Ureter (tissue), 1 donor: ENCODE results near the gene KIF9. TPM values are rescaled to one million over a fixed set of nuclear protein-coding genes. Genes with fewer than 3 reads are reported as not detected.
"Not testable (repeated sequence)": the region's sequence is repeated elsewhere in the genome, so short reads cannot be mapped to it uniquely, and the experiment has no call there.

ENCODE experiments used
- DNase-seq: peaks from one replicate; pipeline ENCODE4 v3.0.0-alpha.2; 2020; ENCODE audit warnings: low spot score
- total RNA-seq: library from RNA; stranded (reverse); gene quantifications from one replicate; pipeline ENCODE4 v1.2.4, GENCODE V29; 2023
- donor health status: DM: yes; HTN: yes; CAD: no.

Gene KIF9
- total RNA-seq, 1 donor from 2014 or later, result 12.7 TPM

- no peak for DNase-seq
Observed at GRCh38 chr3:47250309-47251060, 32.1 kb downstream of the KIF9 start.

DNA sequence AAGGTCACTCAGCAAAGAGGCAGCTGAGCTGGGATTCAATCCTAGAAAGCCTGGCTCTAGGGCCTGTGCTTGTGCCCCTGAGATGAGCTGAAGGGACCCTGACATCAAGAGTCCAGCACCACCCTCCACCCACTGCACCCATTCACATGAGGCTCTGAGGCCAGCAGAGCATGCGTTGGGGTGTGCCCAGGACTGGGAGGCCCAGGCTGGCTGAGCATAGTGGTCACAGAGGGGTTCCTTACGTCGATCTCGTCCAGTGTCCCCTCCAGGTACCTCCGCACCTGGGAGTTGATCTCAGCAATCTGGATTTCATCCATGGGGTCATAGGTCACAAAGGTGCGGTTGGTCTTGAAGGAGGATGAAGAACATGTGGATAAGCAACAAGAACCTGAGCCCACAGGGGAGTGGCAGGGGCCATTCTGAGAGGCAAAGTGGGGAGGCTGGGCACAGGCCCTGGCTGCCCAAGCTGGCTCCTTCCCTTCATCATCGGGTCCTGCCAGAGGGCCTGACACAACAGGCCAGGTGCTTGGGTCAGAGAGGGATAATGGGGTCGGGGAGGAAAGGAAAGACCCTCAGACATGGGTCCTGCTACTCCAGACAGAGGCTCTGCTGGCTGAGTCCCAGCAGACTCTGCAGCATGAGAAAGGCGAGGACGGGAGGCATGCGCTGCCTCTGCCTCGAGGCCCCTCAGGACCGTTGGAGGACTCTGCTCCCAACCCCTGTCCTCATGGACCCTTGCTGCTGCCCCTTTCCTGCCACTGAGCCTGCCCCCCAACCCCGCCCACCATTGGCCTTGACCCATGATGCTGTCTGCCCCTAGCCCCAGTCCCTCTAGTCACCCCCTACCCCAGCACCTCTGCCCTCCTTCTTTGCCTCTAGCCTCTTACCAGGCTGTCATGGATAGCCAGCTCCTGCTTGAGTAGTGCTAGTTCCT, 35.2 kb downstream of the KIF9 start:
- no peak for DNase-seq

DNA sequence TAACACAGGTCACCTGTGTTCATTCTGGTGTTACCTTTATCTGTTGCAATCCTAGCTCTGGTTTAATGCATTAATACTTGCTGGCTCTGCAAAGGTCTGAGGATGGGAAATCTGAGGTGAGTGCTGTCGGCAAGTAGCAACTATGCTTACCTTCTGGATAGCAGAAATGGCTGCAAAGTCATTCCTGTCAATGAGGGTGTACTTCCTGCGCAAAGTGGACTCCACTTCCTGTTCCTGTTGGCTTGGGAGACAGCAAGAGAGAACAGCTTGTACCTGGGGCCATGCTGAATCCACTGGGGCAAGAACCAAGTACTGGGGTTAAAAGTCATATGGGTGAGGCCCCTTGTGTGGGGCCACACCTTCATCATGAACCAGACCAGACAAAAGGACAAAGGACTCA, 37.3 kb downstream of the KIF9 start:
- DNase-seq, result no peak

GRCh38 chr3:47244531-47245100, 38.0 kb downstream of the KIF9 start:
- no peak for DNase-seq

- no peak for DNase-seq
Observed at GRCh38 chr3:47243419-47244147, 39.0 kb downstream of the KIF9 start.

DNA sequence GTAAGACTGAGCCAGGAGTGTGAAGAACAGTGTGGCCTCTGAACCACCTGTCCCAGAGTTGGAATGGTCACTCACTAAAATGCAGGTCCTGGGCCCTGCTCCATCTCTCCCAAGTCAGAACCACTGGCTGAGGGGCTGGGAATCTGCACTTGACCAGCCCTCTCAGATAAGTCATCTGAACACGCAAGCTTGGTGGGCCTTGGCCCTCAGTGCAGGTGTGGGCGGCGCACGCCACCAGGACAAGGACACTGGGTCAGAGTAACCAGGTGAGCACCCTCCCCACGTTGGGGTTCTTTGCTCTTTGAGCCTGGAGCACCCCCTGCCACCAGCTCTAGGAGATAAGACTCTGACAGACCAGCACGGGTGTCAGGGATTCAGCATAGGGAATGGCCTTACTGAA, 42.7 kb downstream of the KIF9 start:
- DNase-seq, result no peak

DNA sequence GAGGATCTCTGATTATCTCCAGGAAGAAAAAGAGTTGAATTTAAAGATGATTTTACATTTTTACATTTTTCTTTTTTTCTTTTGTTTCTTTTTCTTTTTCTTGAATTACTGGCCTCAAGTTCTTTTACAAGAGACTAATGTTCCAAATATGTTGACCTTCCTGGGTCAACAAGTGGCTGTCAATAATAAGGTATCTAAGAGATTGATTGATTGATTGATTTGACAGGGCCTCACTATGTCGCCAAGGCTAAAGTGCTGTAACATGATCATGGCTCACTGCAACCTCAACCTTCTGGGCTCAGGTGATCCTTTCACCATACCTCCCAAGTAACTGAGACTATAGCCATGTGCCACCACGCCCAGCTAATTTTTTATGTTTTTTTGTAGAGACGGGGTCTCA, 44.6 kb downstream of the KIF9 start:
- DNase-seq, result no peak

GRCh38 chr3:47228088-47228487, 54.5 kb downstream of the KIF9 start:
- no peak for DNase-seq

DNA sequence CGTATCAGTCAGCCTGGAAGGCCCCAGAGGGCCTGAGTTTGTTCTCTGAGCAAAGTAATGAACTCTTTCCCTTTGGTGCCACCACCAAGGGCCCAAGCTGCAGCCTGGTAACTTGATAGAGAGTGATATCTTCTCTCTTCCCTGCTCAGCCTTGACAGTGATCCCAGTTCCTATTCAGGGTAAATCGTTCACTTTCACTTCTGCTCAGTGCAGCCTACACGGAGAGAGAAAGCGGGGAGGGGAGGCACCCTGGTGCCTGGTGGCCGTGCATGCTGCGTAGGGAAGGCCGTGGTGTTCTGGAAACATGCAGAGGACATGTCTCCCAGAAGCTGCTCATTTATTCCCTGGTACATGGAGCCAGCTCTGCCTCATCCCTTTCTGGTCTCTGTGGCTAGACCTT, 54.9 kb downstream of the KIF9 start:
- no peak for DNase-seq

DNA sequence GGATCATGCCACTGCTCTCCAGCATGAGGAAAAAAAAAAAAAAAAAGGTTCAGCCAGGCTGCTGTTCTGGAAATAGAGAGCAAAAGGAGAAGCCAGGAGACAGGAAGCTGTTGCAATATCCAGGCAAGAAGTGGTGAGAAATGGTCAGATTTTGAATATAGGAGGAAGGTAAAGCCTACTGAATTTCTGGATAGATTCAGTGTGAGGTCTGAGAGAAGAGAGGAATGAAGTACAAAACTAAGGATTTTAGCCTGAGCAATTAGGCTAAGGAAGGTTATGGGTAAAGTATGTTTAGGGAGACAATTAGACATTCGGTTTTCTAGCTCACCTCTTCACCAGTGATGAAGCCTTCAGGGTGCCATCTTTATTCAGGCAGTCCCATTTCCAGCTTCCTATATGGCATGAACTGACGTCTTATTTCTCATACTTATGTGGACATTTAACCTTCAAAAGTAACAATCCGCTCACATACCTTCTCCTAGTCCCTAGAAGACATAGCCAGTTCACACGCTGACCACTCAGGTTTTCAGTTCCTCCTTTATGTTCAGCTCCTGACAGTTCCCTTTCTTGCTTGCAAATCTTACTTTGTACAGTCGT, 57.2 kb downstream of the KIF9 start:
- no peak for DNase-seq

DNA sequence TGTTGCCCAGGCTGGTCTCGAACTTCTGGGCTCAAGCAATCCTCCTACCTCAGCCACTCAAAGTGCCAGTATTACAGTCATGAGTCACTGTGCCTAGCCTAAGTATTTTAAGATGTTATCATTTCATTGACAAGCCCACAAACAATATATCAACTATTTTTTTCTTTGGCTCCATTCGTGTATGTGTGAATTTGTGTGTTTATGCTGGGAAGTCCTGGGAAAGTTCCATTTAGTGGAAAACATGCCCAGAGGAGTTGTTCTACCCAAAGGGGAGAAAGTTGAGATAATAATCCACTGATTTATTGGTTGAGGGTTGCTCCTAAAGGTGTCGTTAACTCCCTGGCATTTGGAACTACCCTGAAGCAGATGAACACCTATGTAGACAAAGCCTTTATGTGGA, 58.8 kb downstream of the KIF9 start:
- no peak for DNase-seq

DNA sequence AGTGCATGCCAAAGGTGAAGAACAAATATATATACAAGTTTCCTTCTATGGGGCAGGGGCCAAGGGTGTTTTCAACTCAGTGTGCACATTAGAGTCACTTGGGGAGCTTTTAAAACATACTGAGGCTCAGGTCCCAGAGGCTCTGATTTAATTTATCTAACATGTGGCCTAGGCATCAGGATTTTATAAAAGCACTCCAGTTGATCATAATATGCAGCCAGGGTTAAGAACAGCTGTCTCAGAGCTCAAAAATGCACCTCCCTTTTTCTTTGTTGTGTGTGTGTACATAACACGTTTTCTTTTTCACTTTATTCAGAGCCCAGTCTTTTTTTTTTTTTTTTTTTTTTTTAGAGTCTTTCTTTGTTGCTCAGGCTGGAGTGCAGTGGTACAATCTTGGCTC, 60.8 kb downstream of the KIF9 start:
- DNase-seq, result no peak

DNA sequence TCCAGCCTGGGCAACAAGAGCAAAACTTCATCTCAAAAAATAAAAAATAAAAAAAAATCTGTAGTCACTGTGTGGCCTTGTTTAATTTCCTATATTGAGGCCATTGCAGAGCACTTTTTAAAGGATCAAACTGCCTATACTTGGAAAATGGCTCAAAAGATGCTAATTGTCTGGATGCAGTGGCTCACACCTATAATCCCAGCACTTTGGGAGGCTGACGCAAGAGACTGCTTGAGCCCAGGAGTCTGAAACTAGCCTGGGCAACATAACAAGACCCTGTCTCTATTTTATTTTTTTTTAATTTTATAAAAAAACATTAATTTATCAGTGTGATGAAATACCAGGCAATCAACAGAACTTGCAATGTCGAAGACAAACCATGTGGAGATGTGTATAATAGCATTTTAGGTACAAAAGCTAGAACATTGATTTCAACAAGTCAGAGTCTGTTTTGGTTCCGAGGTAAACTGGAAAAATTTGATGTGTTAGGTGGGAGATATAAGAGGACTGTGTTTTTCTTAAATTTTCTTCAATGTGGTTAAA, 71.7 kb downstream of the KIF9 start:
- no peak for DNase-seq

DNA sequence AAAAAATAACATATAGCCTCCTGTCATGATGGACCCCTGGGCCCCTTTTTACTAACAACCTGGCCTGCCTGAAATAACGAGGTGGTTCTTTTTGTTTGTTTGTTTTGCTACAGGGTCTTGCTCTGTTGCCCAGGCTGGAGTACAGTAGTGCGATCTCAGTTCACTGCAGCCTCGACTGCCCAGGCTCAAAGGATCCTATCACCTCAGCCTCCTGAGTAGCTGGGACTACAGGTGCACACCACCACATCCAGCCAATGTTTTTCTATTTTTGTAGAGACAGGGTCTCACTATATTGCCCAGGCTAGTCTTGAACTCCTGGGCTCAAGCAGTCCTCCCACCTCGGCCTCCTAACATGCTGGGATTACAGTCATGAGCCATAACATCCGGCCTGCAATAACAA, 76.6 kb downstream of the KIF9 start:
- DNase-seq, result not testable (repeated sequence)

DNA sequence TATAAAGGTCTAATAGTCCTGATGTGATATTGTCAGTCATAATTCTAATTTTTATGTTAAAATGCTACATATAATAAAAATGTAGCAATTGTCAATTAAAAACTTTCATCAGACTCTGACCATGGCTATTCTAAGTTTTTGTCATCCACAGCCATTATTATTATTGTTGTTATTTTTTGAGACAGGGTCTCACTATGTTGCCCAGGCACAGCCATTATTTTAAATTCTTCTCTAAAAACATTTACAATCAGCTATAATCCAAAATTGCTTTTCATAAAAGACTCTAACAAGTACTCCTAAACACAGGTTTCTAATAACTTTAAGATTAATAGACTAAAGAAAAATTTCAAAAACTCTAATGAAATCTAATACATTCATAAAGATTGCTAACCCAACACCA, 77.7 kb downstream of the KIF9 start:
- DNase-seq, result no peak

- no peak for DNase-seq
Observed at GRCh38 chr3:47202542-47202941, 80.1 kb downstream of the KIF9 start.

- no peak for DNase-seq
Observed at GRCh38 chr3:47197287-47197686, 85.3 kb downstream of the KIF9 start.

DNA sequence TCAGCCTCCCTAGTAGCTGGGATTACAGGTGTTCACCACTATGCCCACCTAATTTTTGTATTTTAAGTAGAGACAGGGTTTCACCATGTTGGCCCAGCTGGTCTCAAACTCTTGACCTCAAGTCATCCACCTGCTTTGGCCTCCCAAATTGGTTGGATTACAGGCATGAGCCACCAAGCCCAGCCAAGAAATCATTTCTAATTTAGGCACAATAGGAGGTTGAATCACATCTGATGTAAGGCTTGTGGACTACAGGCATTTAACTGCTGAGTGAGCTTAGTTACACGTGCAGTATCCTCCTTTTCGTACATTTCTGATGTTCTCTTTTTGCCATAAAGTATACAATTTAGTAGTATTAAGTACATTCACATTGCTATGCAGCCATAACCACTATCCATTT, 87.6 kb downstream of the KIF9 start:
- DNase-seq, result no peak

DNA sequence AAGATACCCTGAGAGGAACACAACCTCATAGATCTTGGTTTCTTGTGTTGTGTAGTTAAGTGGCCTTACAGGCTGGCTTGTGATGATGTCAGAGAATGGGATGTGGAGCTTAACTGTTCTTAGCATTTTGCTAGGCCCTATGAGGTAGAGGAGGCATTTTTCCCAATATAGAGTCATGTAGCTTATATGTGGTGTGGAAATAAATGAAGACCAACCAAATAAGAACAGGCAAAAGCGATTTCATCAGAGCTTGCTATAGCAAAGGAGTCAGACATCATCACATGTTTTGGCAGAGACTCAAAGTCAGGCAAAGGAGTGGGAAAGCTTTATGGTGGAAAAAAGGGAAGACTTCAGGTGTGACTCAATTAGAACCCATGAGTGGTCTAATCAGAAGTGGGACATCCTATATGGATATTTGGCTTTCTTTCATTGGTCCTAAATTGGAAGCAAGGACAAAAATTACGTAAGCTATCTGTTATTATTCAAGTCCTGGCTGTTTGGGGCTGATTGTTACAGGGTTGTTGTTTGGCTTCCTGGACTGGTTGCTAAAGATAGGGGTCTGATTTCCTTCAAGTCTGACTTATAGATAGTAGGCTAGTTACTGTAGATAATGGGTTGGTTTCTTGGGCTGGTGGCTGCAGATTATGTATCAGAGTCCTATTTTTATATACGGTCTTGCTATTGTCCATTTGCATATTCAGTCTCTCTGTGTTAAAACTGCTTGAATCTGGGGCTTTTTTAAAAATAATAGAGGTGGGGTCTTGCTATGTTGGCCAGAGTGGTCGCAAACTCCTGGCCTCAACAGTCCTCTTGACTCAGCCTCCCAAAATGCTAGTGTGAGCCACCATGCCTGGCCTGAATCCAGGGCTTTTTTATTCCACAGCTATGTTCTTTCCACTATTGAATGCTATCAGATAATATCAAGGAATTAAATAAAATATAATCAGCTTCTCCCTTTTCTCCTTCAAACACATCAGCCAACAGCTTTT, 88.4 kb downstream of the KIF9 start:
- no peak for DNase-seq

GRCh38 chr3:47186285-47186684, 96.3 kb downstream of the KIF9 start:
- no peak for DNase-seq
